Psoas muscle (tissue), 8 donors: Measurements from ENCODE around the gene DLGAP1. TPM values are rescaled to one million over a fixed set of nuclear protein-coding genes. Genes with fewer than 3 reads are reported as not detected.

Experiments used
- ATAC-seq, 4 donors: fragments of 200-7000 bp; cut with Tn5 transposase; one replicate each; pipeline ENCODE4 v1.9.1; 2020; ENCODE audit warnings: moderate library complexity in 3 of 4, mild to moderate bottlenecking in 2 of 4
- DNase-seq, 2 donors: peaks; one replicate each; pipeline ENCODE4 v3.0.0-alpha.2; 2020
- H3K27ac ChIP-seq: fragments of 200-600 bp; one replicate; pipeline ENCODE4 v1.8.0; 2022
- H3K27me3 ChIP-seq, 3 donors: fragments of 200-600 bp in 1 of 3; one replicate each; pipeline versions ENCODE4 v1.6.1 to v1.8.0; 2013 to 2022; ENCODE audit warnings: low read length in 2 of 3, mild to moderate bottlenecking in 2 of 3, moderate library complexity in 1 of 3; ENCODE audit not compliant: insufficient read depth in 3 of 3
- H3K36me3 ChIP-seq, 2 donors: fragments of 200-600 bp in 1 of 2; one replicate each; pipeline versions ENCODE4 v1.6.1 to v1.8.0; 2013 to 2022; ENCODE audit warnings: low read depth in 1 of 2, mild to moderate bottlenecking in 1 of 2, moderate library complexity in 1 of 2; ENCODE audit not compliant: insufficient read depth in 1 of 2
- H3K4me1 ChIP-seq: fragments of 200-600 bp; one replicate; pipeline ENCODE4 v1.8.0; 2022
- H3K4me3 ChIP-seq: fragments of 200-600 bp; one replicate; pipeline ENCODE4 v1.8.0; 2022; ENCODE audit warnings: mild to moderate bottlenecking
- H3K9me3 ChIP-seq: fragments of 200-600 bp; one replicate; pipeline ENCODE4 v1.8.0; 2022
- CTCF ChIP-seq: fragments of 200-600 bp; IDR thresholded peaks from one replicate; pipeline ENCODE4 v1.8.0; 2022; ENCODE audit warnings: antibody characterized with exemption
- WGBS, 3 donors: extraction: QIAGEN DNeasy Blood & Tissue Kit; methylation state at CpG; one replicate each; pipeline versions ENCODE4 v1.1.6 to v1.1.7; 2013; 5-methylcytosine and 5-hydroxymethylcytosine counted together
- intact Hi-C, 2 donors: fragments of 100-400 bp; cut with DNase I; formaldehyde crosslinking; loops; one replicate each; pipeline versions ENCODE4 v1.11.0 to v1.14.2; 2022
- polyA plus RNA-seq, 3 donors: library from polyadenylated mRNA; stranded (reverse); fragments of 200-250 nt; gene quantifications; one replicate each; pipeline ENCODE4 v1.2.3, GENCODE V29; 2013
- total RNA-seq, 4 donors: library from RNA; stranded (reverse); fragmentation: NEBNext Ultra II Directional in 2 of 4; extraction: Animal tissue kit (Norgen Biotek cat#: 25700) in 2 of 4; gene quantifications; one replicate each; pipeline versions ENCODE4 v1.2.1 to v1.2.4, GENCODE V29; 2021 to 2023
- donor health status: healthy with polysubstance abuse.
- donor health status: DM: no; HTN: no; CAD: no; lungs with moderate emphysema.
- donor health status: Bipolar disorder and iron deficiency.
- donor health status: healthy.
- donor health status: DM: yes; HTN: yes; CAD: no.
- donor health status: DM: no; HTN: no; CAD: no.
- donor health status: DM: no; HTN: no; CAD: no.
- donor health status: DM: yes; HTN: yes; CAD: no.

Gene DLGAP1
- total and polyA plus RNA-seq, 7 donors: 0.09 to 0.26 (median 0.16) TPM; not detected in 1

GRCh38 chr18:4285525-4285924 is 169.6 kb downstream of the DLGAP1 start:
- WGBS, 3 donors: 53 to 71% (median 57%) methylated on average over 3 of the region's 3 CpGs

GRCh38 chr18:4284528-4284927 is 170.6 kb downstream of the DLGAP1 start:
- no peak for DNase-seq
- intact Hi-C loops: no loop called here
- H3K4me1 ChIP-seq: no peaks in the 10 kb centered on the region
- no peak for ATAC-seq
- TF ChIP-seq CTCF: no peak
- no peak overlapping the region for H3K4me3 ChIP-seq
- no peak overlapping the region for H3K27ac ChIP-seq
- H3K36me3 ChIP-seq: no peaks in the 10 kb centered on the region
- no peaks in the 10 kb centered on the region for H3K9me3 ChIP-seq
- 45 to 57% (median 51%) methylated on average over 2 of the region's 2 CpGs for WGBS, 3 donors
- H3K27me3 ChIP-seq: no peaks in the 10 kb centered on the region

More at GRCh38 chr18:4285525-4285924, 169.6 kb downstream of the DLGAP1 start:
- DNase-seq: no peak
- Histone ChIP-seq H3K4me3 (no peak overlapping the region), H3K27ac (no peak overlapping the region), H3K36me3 (no peaks in the 10 kb centered on the region), H3K9me3 (no peaks in the 10 kb centered on the region), H3K4me1 (no peaks in the 10 kb centered on the region), H3K27me3 (no peaks in the 10 kb centered on the region)
- no peak for TF ChIP-seq CTCF
- no peak for ATAC-seq
- intact Hi-C loops: no loop called here

GRCh38 chr18:4283746-4284291 is 171.3 kb downstream of the DLGAP1 start:
- no peaks in the 10 kb centered on the region for H3K9me3 ChIP-seq
- DNase-seq: no peak
- no peak overlapping the region for H3K27ac ChIP-seq
- no peaks in the 10 kb centered on the region for H3K36me3 ChIP-seq
- no peak for TF ChIP-seq CTCF
- no peaks in the 10 kb centered on the region for H3K27me3 ChIP-seq
- ATAC-seq: no peak
- H3K4me1 ChIP-seq: no peaks in the 10 kb centered on the region
- WGBS, 3 donors: 43 to 46% (median 44%) methylated on average over 4 of the region's 4 CpGs
- H3K4me3 ChIP-seq: no peak overlapping the region
- intact Hi-C loops: no loop called here

- Histone ChIP-seq H3K36me3 (no peaks in the 10 kb centered on the region), H3K27ac (no peak overlapping the region), H3K27me3 (no peaks in the 10 kb centered on the region), H3K4me3 (no peak overlapping the region), H3K9me3 (no peaks in the 10 kb centered on the region), H3K4me1 (no peaks in the 10 kb centered on the region)
- TF ChIP-seq CTCF: no peak
- intact Hi-C loops: no loop called here
- DNase-seq (no peak), ATAC-seq (no peak)
- 59 to 79% (median 60%) methylated on average over 3 of the region's 3 CpGs for WGBS, 3 donors
Observed at GRCh38 chr18:4282954-4283353, 172.2 kb downstream of the DLGAP1 start.

GRCh38 chr18:4276953-4277585 is 178.0 kb downstream of the DLGAP1 start:
- H3K4me3 ChIP-seq: no peak overlapping the region
- H3K9me3 ChIP-seq: no peaks in the 10 kb centered on the region
- no peak for TF ChIP-seq CTCF
- H3K27me3 ChIP-seq: no peaks in the 10 kb centered on the region
- intact Hi-C loops: no loop called here
- H3K4me1 ChIP-seq: no peaks in the 10 kb centered on the region
- no peak overlapping the region for H3K27ac ChIP-seq
- H3K36me3 ChIP-seq: no peaks in the 10 kb centered on the region
- ATAC-seq: no peak
- 79 to 83% (median 81%) methylated on average over 5 of the region's 5 CpGs for WGBS, 3 donors
- DNase-seq: no peak
